Fibroblast of the aortic adventitia (primary cell): ENCODE data around the gene ZBTB1. TPM values are rescaled to one million over a fixed set of nuclear protein-coding genes. Genes with fewer than 3 reads are reported as not detected.

Source experiments
- DNase-seq: peaks from one replicate; pipeline ENCODE4 v3.0.0-alpha.2; 2010; ENCODE audit warnings: low read depth
- H3K4me3 ChIP-seq: 2 replicates; pipeline ENCODE4 v1.5.1; 2011; ENCODE audit warnings: low read depth, mild to moderate bottlenecking, control low read depth, low read length, moderate library complexity
- total RNA-seq: library from RNA; depleted of rRNA; stranded (reverse); fragments of >200 nt; gene quantifications from 2 replicates; pipeline ENCODE4 v1.2.3, GENCODE V29; 2012; ENCODE audit warnings: low replicate concordance
- TF ChIP-seq, protein P1 (sequence below): IDR thresholded peaks from 2 replicates; pipeline ENCODE4 v1.5.1; 2011; ENCODE audit warnings: mild to moderate bottlenecking, low read length, control low read depth, inconsistent platforms; ENCODE audit not compliant: insufficient read depth

Gene ZBTB1
- total RNA-seq, 1 donor = 56.5 TPM

GRCh38 chr14:64465191-64465822, 39.3 kb upstream of the ZBTB1 start, which contains the start of gene AKAP5:
AKAP5 (plus strand) TSS chr14:64465499; CDS start chr14:64468395, 2,896 bp downstream.
- no peak for DNase-seq
- TF ChIP-seq, protein P1, sequence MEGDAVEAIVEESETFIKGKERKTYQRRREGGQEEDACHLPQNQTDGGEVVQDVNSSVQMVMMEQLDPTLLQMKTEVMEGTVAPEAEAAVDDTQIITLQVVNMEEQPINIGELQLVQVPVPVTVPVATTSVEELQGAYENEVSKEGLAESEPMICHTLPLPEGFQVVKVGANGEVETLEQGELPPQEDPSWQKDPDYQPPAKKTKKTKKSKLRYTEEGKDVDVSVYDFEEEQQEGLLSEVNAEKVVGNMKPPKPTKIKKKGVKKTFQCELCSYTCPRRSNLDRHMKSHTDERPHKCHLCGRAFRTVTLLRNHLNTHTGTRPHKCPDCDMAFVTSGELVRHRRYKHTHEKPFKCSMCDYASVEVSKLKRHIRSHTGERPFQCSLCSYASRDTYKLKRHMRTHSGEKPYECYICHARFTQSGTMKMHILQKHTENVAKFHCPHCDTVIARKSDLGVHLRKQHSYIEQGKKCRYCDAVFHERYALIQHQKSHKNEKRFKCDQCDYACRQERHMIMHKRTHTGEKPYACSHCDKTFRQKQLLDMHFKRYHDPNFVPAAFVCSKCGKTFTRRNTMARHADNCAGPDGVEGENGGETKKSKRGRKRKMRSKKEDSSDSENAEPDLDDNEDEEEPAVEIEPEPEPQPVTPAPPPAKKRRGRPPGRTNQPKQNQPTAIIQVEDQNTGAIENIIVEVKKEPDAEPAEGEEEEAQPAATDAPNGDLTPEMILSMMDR = no peak
- H3K4me3 ChIP-seq = peak within 1 kb of the TSS; percentile 76

GRCh38 chr14:64465831-64466554, 38.6 kb upstream of the ZBTB1 start:
- peak overlapping the region; percentile 76 for H3K4me3 ChIP-seq
- DNase-seq = peak; percentile 61
- TF ChIP-seq, protein P1 = peak; percentile 52

DNA sequence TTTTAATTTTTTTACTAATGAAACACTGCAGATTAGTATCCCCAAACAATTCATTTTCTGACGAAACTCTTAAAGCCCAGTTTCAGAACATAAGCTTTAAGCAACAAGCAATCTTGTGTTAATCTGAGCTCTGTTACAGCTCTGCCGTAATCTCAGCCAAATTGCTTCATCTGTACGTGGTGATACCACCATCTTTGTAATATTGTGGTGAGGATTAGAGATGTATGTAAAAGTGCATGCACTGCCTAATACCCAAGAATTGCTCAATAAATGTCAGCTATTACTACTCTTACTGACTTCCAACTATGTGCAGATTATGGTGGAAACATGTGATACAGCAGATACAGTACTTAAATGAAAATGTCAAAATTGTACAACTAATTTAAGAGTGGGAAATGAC, 37.5 kb upstream of the ZBTB1 start:
- no peak overlapping the region for H3K4me3 ChIP-seq
- TF ChIP-seq, protein P1 = no peak

DNA sequence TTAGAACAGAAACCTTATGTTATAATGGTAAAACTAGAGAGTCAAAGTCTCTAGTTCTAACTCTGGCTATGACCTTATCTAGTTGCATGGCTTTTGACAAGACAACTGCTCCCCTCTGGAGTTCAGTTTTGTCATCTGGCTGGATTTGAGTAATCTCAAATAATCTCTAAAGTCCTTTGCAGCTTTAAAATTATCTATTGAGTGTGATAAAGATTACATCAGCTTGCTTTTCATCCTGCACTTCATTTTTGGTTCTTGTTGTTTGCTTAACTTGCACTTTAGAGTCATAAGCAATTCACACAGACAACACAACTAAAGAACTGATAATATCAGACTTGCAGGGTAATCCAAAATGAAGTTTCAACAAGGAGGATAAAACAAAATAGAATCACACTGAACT, 37.0 kb upstream of the ZBTB1 start:
- DNase-seq = no peak
- TF ChIP-seq, protein P1 = no peak
- H3K4me3 ChIP-seq = no peak overlapping the region

More for the DNA sequence above, 37.5 kb upstream of the ZBTB1 start:
- DNase-seq = peak; percentile 13

DNA sequence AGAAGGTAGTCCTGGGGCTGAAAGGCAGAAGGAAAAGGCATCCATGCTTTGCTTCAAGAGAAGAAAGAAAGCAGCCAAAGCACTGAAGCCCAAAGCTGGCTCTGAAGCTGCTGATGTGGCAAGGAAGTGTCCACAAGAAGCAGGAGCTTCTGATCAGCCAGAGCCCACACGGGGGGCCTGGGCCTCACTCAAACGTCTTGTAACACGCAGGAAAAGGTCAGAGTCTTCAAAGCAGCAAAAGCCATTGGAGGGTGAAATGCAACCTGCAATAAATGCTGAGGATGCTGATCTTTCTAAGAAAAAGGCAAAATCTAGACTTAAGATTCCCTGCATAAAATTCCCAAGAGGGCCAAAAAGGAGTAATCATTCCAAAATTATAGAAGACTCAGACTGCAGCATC, 36.1 kb upstream of the ZBTB1 start:
- H3K4me3 ChIP-seq = no peak overlapping the region
- no peak for DNase-seq
- TF ChIP-seq, protein P1 = no peak

DNA sequence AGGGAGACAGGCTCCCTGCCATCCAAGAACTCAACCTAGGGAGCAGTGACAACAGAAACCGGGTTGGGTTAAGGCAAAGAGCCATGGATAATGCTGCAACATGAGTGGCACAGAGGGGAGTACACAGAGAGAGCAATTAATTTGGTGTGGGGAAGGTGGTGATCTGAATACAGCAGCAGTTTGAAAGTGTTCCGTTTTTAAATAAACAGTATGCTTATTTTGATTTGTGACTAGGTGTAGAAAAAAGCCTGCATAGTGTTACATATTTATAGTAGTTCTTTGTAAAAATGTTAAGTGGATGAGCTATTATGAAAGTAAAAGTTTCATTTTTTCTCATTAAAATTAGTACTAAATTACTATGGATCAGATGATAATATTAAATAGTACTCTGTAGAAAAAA, 30.5 kb upstream of the ZBTB1 start:
- TF ChIP-seq, protein P1 = no peak

More for the DNA sequence above, 30.5 kb upstream of the ZBTB1 start:
- DNase-seq = no peak
- H3K4me3 ChIP-seq = no peak overlapping the region
